Tibial nerve (tissue), 4 donors: ENCODE data around the gene MEN1. TPM values are rescaled to one million over a fixed set of nuclear protein-coding genes. Genes with fewer than 3 reads are reported as not detected.

ENCODE experiments used
- DNase-seq, 2 donors: peaks; one replicate each; pipeline ENCODE4 v3.0.0-alpha.2; 2019; ENCODE audit warnings: low spot score in 2 of 2
- H3K27ac ChIP-seq, 4 donors: fragments of 200-600 bp; sonication (generic) in 3 of 4; one replicate each; pipeline ENCODE4 v1.5.1; 2017 to 2019; ENCODE audit warnings: mild to moderate bottlenecking in 1 of 4
- H3K27me3 ChIP-seq, 2 donors: fragments of 200-600 bp; sonication (generic) in 1 of 2; one replicate each; pipeline versions ENCODE4 v1.5.1 to v1.6.0; 2017 to 2019
- H3K36me3 ChIP-seq, 3 donors: fragments of 200-600 bp; sonication (generic); one replicate each; pipeline ENCODE4 v1.5.1; 2018 to 2019
- H3K4me1 ChIP-seq, 4 donors: fragments of 200-600 bp; sonication (generic) in 3 of 4; one replicate each; pipeline ENCODE4 v1.5.1; 2017 to 2019
- H3K4me3 ChIP-seq, 4 donors: fragments of 200-600 bp; sonication (generic) in 3 of 4; one replicate each; pipeline ENCODE4 v1.5.1; 2017 to 2019; ENCODE audit warnings: mild to moderate bottlenecking in 1 of 4, moderate library complexity in 1 of 4
- H3K9me3 ChIP-seq, 4 donors: fragments of 200-600 bp; sonication (generic) in 3 of 4; one replicate each; pipeline ENCODE4 v1.5.1; 2017 to 2019
- EP300 ChIP-seq, 2 donors: sonication (generic); formaldehyde crosslinking; IDR thresholded peaks; one replicate each; pipeline ENCODE4 v1.6.1; 2017; ENCODE audit warnings: antibody characterized with exemption in 2 of 2, mild to moderate bottlenecking in 1 of 2
- POLR2A ChIP-seq, 2 donors: fragments of 450-650 bp; IDR thresholded peaks; one replicate each; pipeline ENCODE4 v1.6.1; 2017; ENCODE audit warnings: antibody characterized with exemption in 2 of 2, mild to moderate bottlenecking in 2 of 2, moderate library complexity in 2 of 2
- WGBS, 2 donors: methylation state at CpG; one replicate each; pipeline ENCODE4 v1.1.5; 2018; 5-methylcytosine and 5-hydroxymethylcytosine counted together
- total RNA-seq, 4 donors: library from RNA; depleted of rRNA; stranded (reverse); fragments of >200 nt; gene quantifications; one replicate each; pipeline ENCODE4 v1.1.0, GENCODE V29; 2016
- TF ChIP-seq, protein P1 (sequence below), 5 experiments: fragments of 200-600 bp in 3 of 5; fragments of 450-650 bp in 2 of 5; sonication (generic) in 3 of 5; IDR thresholded peaks; one replicate each; pipeline ENCODE4 v1.5.1; 2016 to 2019; ENCODE audit warnings: antibody characterized with exemption in 5 of 5, mild to moderate bottlenecking in 3 of 5, moderate library complexity in 2 of 5

MEN1 gene
- total RNA-seq, 4 donors from 2014 or later, result 15.3 to 30.9 (median 19.7) TPM

DNA sequence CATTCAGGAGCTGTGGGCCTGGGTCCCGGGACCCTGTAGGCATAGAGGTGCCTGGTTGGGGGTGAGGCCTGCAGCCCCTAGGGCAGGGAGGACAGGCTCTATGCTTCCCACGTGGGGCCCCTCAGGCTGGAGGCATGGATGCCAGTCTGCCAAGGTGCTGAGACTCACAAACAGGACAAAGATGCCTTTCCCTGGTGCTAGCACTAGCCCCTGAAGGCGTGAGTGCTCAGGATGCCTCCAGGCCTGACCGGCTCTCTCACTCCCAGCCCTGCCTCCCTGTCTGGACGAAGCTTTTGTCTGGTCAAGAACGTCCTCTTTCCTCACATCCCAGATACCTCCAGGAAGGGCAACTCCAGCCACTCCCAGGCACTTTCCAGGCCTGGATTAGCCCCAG is 32.0 kb upstream of the MEN1 start:
- no peaks in the 10 kb centered on the region for H3K27me3 ChIP-seq
- 72 to 78% methylated on average over 6 of the region's 6 CpGs for WGBS, 2 donors
- no peak overlapping the region for H3K4me3 ChIP-seq
- H3K36me3 ChIP-seq, result no peaks in the 10 kb centered on the region
- no peak for DNase-seq
- H3K4me1 ChIP-seq, result peaks cover 0 to 17% (median 3%) of the 10 kb centered on the region in 4 donors
- no peaks in the 10 kb centered on the region for H3K9me3 ChIP-seq
- peak overlapping the region in 1 of 4 donors; percentile 17 for H3K27ac ChIP-seq
- TF ChIP-seq POLR2A (IDR thresholded peaks at IDR 0.05), result no peak
- TF ChIP-seq, protein P1, sequence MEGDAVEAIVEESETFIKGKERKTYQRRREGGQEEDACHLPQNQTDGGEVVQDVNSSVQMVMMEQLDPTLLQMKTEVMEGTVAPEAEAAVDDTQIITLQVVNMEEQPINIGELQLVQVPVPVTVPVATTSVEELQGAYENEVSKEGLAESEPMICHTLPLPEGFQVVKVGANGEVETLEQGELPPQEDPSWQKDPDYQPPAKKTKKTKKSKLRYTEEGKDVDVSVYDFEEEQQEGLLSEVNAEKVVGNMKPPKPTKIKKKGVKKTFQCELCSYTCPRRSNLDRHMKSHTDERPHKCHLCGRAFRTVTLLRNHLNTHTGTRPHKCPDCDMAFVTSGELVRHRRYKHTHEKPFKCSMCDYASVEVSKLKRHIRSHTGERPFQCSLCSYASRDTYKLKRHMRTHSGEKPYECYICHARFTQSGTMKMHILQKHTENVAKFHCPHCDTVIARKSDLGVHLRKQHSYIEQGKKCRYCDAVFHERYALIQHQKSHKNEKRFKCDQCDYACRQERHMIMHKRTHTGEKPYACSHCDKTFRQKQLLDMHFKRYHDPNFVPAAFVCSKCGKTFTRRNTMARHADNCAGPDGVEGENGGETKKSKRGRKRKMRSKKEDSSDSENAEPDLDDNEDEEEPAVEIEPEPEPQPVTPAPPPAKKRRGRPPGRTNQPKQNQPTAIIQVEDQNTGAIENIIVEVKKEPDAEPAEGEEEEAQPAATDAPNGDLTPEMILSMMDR (IDR thresholded peaks at IDR 0.05), result no peak
- no peak for TF ChIP-seq EP300 (IDR thresholded peaks at IDR 0.05)

DNA sequence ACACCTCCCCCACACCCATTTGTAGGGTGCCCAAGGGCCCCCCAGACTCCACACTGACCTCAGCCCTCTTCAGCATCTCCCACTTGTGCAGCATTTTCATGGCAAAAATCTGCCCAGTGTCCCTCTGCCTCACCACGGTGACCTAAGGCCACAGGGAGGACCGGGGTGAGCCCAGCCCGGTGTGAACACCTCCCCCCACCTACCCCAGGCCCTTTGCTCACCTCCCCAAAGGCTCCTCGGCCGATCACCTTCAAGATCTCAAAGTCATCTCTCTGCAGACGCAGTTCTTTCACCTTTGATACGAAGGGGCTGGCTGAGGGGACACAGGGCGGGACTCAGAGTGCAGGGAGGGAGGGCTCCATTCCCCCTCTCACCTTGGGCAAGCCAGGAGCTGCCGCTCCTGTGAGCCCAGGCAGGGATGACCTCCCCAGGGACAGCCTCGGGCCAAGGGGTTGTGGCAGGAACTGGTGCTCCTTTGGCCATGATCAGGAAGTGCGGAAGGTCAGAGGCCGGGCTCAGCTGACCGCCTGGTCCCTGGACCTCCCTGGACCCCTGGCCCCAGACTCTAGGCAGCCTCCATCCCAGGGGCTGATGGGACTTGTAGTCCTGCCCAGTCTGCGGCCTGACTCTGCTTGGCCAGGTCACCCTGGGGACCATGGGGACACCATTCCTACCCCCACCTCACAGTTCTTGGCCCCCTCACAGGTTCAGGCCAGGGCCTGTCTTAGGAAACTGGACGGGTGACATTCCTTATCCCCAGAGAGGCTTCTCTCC is 31.4 kb upstream of the MEN1 start:
- no peak overlapping the region for H3K4me3 ChIP-seq
- H3K27ac ChIP-seq, result no peak overlapping the region
- H3K36me3 ChIP-seq, result no peaks in the 10 kb centered on the region
- no peak for TF ChIP-seq POLR2A (IDR thresholded peaks at IDR 0.05)
- no peak for TF ChIP-seq EP300 (IDR thresholded peaks at IDR 0.05)
- TF ChIP-seq, protein P1 (IDR thresholded peaks at IDR 0.05), result no peak
- H3K4me1 ChIP-seq, result peaks cover 0 to 14% (median 3%) of the 10 kb centered on the region in 4 donors
- WGBS, 2 donors, result 83 to 84% methylated on average over 9 to 15 of the region's 15 CpGs
- no peaks in the 10 kb centered on the region for H3K9me3 ChIP-seq
- DNase-seq, result no peak
- H3K27me3 ChIP-seq, result no peaks in the 10 kb centered on the region

DNA sequence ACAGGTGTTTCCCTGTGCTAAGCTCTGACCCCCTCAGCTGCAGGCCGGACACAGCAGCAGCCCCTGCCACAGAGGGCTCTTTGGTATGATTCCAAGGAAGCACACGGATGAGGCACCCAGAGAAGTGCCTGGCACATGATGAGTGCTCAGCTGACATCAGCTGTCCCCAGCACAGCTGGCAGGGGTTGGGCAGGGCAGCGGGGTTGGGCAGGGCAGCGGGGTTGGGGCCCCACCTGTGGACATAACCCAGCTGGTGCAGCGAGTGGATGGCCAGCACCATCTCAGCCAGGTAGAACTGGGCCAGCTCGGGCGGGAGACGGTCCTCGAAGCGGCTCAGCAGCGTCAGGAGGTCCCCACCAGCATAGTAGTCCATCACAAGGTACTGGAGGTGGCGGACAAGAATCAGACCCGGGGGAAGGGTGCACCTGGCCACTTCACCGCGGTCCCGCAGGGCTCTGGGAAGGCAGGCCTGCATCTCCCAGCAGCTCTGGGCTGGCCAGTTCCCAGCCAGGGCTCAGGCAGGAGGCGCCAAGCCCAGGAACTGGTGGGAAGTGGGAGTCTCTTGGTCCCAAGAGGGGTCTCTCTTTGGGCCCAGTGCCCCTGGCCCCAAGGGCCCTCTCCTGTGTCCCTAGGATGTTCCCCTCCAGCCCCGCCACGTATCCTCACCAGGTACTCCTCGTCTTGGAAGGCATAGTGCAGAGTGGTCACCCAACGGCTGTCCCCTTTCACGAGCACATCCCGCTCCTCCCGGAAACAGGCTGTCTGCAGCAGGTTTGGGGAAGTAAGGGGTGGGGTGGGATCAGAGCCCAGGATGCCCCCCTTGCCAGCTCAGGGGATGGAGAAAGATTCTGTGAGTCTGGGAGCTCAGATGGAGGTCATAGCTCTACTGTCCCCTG is 29.8 kb upstream of the MEN1 start:
- TF ChIP-seq EP300 (IDR thresholded peaks at IDR 0.05) (no peak), POLR2A (IDR thresholded peaks at IDR 0.05) (no peak)
- TF ChIP-seq, protein P1 (IDR thresholded peaks at IDR 0.05), result no peak
- 80 to 91% methylated on average over 15 to 24 of the region's 24 CpGs for WGBS, 2 donors

DNA sequence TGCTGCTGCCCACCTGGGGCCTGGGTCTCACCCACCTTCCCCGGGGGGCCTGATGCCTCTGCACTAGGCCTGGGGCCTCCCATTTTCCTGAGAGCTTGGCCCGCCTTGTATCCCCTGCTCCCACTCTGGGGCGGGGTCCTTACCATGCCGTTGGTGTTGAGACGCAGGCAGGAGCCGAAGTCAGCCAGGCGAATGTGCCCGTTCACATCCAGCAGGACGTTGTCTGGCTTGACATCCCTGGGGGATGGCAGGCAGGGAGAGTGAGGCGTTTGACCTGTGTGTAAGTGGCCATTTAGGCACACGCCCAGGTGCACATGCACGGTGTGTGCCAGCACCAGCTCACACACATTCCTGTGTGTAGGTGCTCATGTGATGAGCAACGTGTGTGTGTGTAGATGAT is 29.0 kb upstream of the MEN1 start:
- H3K4me1 ChIP-seq, result peaks cover 0 to 7% (median 0%) of the 10 kb centered on the region in 4 donors
- no peak overlapping the region for H3K27ac ChIP-seq
- H3K9me3 ChIP-seq, result no peaks in the 10 kb centered on the region
- no peaks in the 10 kb centered on the region for H3K27me3 ChIP-seq
- H3K4me3 ChIP-seq, result no peak overlapping the region
- H3K36me3 ChIP-seq, result no peaks in the 10 kb centered on the region
- TF ChIP-seq EP300 (IDR thresholded peaks at IDR 0.05), result no peak
- TF ChIP-seq POLR2A (IDR thresholded peaks at IDR 0.05), result no peak
- TF ChIP-seq, protein P1 (IDR thresholded peaks at IDR 0.05), result no peak
- 87 to 91% methylated on average over 5 to 13 of the region's 13 CpGs for WGBS, 2 donors
- DNase-seq, result no peak

More for the DNA sequence above, 29.8 kb upstream of the MEN1 start:
- peaks cover 0 to 14% (median 2%) of the 10 kb centered on the region in 4 donors for H3K4me1 ChIP-seq
- no peaks in the 10 kb centered on the region for H3K36me3 ChIP-seq
- H3K9me3 ChIP-seq, result no peaks in the 10 kb centered on the region
- H3K27ac ChIP-seq, result no peak overlapping the region
- no peak overlapping the region for H3K4me3 ChIP-seq
- H3K27me3 ChIP-seq, result no peaks in the 10 kb centered on the region
- DNase-seq, result no peak
